ENCODE measurements around the gene MECP2. TPM values are rescaled to one million over a fixed set of nuclear protein-coding genes. Genes with fewer than 3 reads are reported as not detected.
"Not testable (repeated sequence)": the region's sequence is repeated elsewhere in the genome, so short reads cannot be mapped to it uniquely, and the experiment has no call there.

MECP2 gene
- total RNA-seq, 1 donor from 2014 or later, result 60.0 TPM

DNA sequence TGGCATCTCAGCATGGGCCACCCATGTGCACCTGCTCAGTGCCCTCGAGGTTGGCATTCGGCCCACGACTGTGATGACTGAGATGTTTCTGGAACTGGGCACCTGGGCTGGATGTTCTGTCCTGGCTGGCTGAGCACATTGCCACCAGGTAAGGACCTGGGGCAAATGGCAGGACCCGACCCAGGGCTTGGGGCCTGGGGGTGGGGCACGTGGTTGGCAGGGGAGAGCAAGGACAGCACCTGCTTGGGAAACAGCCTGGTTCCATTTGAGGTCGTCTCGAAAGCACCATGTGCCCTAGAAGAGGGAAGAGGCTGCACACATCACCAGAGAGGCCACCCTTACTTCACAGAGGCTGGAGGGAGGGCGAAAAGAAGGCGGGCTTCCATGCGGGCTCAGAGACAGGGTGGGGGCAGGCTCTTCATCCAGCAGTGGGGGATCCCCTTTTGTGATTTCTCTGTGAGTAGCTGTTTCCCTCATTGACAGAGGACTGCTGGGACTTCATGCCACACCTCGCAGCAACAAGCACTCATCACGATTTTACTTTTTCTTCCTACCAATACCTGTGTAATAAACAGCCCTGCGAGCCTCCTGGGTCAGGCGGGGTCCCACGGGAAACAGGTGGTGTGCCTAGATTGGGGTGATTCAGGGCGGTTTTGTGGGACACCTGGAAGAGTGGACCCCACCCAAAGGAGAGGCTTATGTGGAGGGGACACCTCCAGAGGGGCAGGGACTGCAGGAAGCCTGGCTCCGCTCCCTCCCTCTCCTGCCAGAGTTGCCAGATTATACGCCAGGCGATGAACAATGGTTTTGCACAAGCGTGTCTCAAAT is 113.0 kb downstream of the MECP2 start:
- Mint-ChIP-seq H3K27me3 (ENCODE audit: unreplicated experiment) (peaks cover 4% of the 10 kb centered on the region), H3K4me1 (ENCODE audit: unreplicated experiment) (peaks cover 4% of the 10 kb centered on the region), H3K9me3 (ENCODE audit: unreplicated experiment) (no peaks in the 10 kb centered on the region), H3K36me3 (ENCODE audit: low read depth, unreplicated experiment) (no peaks in the 10 kb centered on the region), H3K27ac (ENCODE audit: unreplicated experiment) (no peak overlapping the region), H3K4me3 (ENCODE audit: unreplicated experiment) (no peak overlapping the region)
- TF ChIP-seq, protein P1, sequence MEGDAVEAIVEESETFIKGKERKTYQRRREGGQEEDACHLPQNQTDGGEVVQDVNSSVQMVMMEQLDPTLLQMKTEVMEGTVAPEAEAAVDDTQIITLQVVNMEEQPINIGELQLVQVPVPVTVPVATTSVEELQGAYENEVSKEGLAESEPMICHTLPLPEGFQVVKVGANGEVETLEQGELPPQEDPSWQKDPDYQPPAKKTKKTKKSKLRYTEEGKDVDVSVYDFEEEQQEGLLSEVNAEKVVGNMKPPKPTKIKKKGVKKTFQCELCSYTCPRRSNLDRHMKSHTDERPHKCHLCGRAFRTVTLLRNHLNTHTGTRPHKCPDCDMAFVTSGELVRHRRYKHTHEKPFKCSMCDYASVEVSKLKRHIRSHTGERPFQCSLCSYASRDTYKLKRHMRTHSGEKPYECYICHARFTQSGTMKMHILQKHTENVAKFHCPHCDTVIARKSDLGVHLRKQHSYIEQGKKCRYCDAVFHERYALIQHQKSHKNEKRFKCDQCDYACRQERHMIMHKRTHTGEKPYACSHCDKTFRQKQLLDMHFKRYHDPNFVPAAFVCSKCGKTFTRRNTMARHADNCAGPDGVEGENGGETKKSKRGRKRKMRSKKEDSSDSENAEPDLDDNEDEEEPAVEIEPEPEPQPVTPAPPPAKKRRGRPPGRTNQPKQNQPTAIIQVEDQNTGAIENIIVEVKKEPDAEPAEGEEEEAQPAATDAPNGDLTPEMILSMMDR (IDR thresholded peaks at IDR 0.05; ENCODE audit: unreplicated experiment), result no peak
- DNase-seq (ENCODE audit: low spot score), result no peak

DNA sequence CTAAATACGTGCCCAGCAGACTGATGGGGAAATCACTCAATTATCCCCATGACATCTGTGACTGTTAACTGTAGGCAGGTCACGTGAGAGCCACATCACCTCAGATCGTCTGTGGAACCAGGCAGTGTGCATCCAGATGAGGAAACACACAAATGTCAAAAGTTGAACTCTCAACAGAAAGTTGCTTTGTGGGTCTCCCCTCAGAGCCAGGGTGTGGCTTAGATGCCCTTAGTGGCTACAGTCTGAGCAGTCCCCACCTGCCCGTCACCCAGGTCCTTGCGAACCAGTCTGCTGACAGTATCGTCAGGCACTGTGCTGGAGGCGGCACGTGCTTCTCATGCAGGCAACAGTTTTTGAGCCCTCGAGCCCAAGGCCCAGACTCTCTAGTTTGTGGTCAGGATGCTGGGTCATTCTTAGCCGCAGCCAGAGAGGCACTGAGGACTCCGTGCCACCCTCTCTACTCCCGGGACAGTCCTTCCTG is 114.2 kb downstream of the MECP2 start:
- Mint-ChIP-seq H3K27ac (ENCODE audit: unreplicated experiment) (no peak overlapping the region), H3K4me1 (ENCODE audit: unreplicated experiment) (peaks cover 4% of the 10 kb centered on the region), H3K36me3 (ENCODE audit: low read depth, unreplicated experiment) (no peaks in the 10 kb centered on the region), H3K9me3 (ENCODE audit: unreplicated experiment) (no peaks in the 10 kb centered on the region), H3K27me3 (ENCODE audit: unreplicated experiment) (peaks cover 4% of the 10 kb centered on the region), H3K4me3 (ENCODE audit: unreplicated experiment) (no peak overlapping the region)
- no peak for DNase-seq (ENCODE audit: low spot score)
- TF ChIP-seq, protein P1 (IDR thresholded peaks at IDR 0.05; ENCODE audit: unreplicated experiment), result no peak

DNA sequence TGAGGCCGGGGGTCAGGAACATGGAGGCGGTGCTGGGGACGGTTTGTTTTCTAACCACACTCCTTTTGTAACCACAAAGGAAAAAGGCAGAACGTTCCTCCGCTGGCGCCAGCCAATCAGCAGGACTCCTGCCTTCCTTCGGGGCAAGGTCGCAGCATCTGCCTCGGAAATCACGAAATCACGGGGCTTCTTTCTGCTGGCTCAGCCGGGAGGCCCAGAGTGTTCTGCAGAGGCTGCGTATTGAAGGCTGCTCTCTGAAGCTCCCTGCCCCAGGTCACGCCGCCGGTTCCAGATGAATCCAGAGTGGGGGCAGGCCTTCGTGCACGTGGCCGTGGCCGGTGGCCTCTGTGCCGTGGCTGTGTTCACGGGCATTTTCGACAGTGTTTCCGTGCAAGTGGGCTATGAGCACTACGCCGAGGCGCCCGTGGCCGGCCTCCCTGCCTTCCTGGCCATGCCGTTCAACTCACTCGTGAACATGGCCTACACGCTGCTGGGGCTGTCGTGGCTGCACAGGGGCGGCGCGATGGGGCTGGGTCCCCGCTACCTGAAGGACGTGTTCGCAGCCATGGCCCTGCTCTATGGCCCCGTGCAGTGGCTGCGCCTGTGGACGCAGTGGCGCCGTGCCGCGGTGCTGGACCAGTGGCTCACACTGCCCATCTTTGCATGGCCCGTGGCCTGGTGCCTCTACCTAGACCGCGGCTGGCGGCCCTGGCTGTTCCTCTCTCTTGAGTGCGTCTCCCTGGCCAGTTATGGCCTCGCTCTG is 115.6 kb downstream of the MECP2 start:
- no peak overlapping the region for H3K27ac Mint-ChIP-seq (ENCODE audit: unreplicated experiment)
- peaks cover 4% of the 10 kb centered on the region for H3K4me1 Mint-ChIP-seq (ENCODE audit: unreplicated experiment)
- TF ChIP-seq, protein P1 (IDR thresholded peaks at IDR 0.05; ENCODE audit: unreplicated experiment), result no peak
- no peaks in the 10 kb centered on the region for H3K9me3 Mint-ChIP-seq (ENCODE audit: unreplicated experiment)
- H3K36me3 Mint-ChIP-seq (ENCODE audit: low read depth, unreplicated experiment), result no peaks in the 10 kb centered on the region
- no peak overlapping the region for H3K4me3 Mint-ChIP-seq (ENCODE audit: unreplicated experiment)
- H3K27me3 Mint-ChIP-seq (ENCODE audit: unreplicated experiment), result peaks cover 4% of the 10 kb centered on the region
- DNase-seq (ENCODE audit: low spot score), result no peak

DNA sequence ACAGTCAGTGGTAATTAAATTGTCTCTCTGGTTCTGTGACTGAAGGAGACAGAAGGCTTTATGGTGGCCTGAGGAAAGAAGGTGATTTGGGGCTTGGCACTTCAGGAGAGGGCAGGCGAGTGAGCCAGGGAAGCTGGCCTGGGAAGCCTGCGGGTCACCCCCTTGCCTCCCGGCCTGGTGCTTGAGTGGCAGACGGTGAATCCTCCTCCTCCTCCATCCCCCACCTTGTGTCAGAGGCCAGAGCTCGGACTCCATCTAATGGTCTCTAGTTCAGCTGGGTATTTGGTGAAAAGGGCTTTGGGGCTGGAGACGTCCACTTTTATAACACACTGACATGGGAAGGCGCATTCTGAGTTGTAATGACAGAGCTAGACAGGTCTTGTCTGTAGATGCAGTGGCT is 116.3 kb downstream of the MECP2 start:
- no peaks in the 10 kb centered on the region for H3K9me3 Mint-ChIP-seq (ENCODE audit: unreplicated experiment)
- peaks cover 4% of the 10 kb centered on the region for H3K27me3 Mint-ChIP-seq (ENCODE audit: unreplicated experiment)
- no peak for DNase-seq (ENCODE audit: low spot score)
- TF ChIP-seq, protein P1 (IDR thresholded peaks at IDR 0.05; ENCODE audit: unreplicated experiment), result no peak
- H3K27ac Mint-ChIP-seq (ENCODE audit: unreplicated experiment), result no peak overlapping the region
- no peaks in the 10 kb centered on the region for H3K36me3 Mint-ChIP-seq (ENCODE audit: low read depth, unreplicated experiment)
- H3K4me3 Mint-ChIP-seq (ENCODE audit: unreplicated experiment), result no peak overlapping the region
- peaks cover 4% of the 10 kb centered on the region for H3K4me1 Mint-ChIP-seq (ENCODE audit: unreplicated experiment)

DNA sequence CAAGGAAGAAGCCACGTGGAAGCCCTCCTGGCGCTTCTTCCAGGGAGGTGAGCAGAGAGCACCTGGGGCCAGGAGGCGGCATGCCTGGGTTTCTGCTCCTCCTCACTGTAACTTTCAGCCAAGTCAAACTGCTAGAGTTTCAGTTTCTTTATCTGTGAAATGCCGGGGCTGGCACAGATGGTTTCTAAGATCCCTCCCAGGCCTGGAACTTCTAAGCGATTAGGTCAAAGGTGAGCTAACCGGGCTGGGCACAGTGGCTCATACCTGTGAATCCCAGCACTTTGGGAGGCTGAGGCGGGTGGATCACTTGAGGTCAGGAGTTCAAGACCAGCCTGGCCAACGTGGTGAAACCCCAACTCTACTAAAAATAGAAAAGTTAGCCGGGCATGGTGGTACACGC is 117.1 kb downstream of the MECP2 start:
- H3K27ac Mint-ChIP-seq (ENCODE audit: unreplicated experiment); H3K9me3 Mint-ChIP-seq (ENCODE audit: unreplicated experiment); H3K4me1 Mint-ChIP-seq (ENCODE audit: unreplicated experiment); DNase-seq (ENCODE audit: low spot score); H3K36me3 Mint-ChIP-seq (ENCODE audit: low read depth, unreplicated experiment); H3K4me3 Mint-ChIP-seq (ENCODE audit: unreplicated experiment); H3K27me3 Mint-ChIP-seq (ENCODE audit: unreplicated experiment): not testable (repeated sequence)

All from endothelial cell (in vitro differentiated cells).